H9 (cell line): Measurements from ENCODE around the gene FRAS1. TPM values are rescaled to one million over a fixed set of nuclear protein-coding genes. Genes with fewer than 3 reads are reported as not detected.

Source experiments
- DNase-seq: peaks from one replicate; pipeline ENCODE4 v3.0.0-alpha.2; 2017
- H2AFZ ChIP-seq: one replicate; pipeline ENCODE4 v1.6.1; 2013; ENCODE audit warnings: mild to moderate bottlenecking, low read length, control low read depth, moderate library complexity
- H2AK5ac ChIP-seq: 2 replicates; pipeline ENCODE4 v1.6.1; 2013; ENCODE audit warnings: low read length, control low read depth, mixed read lengths; ENCODE audit not compliant: insufficient read length
- H2BK120ac ChIP-seq: one replicate; pipeline ENCODE4 v1.6.1; 2013; ENCODE audit warnings: low read depth, mild to moderate bottlenecking, low read length, control low read depth, inconsistent platforms; ENCODE audit not compliant: poor library complexity, severe bottlenecking
- H2BK12ac ChIP-seq: 2 replicates; pipeline ENCODE4 v1.6.1; 2013; ENCODE audit warnings: low read length, control low read depth, mixed read lengths, low read depth; ENCODE audit not compliant: insufficient read length
- H2BK15ac ChIP-seq: 2 replicates; pipeline ENCODE4 v1.6.1; 2013; ENCODE audit warnings: low read depth, low read length, control low read depth
- H2BK20ac ChIP-seq: one replicate; pipeline ENCODE4 v1.6.1; 2013; ENCODE audit warnings: low read depth, mild to moderate bottlenecking, low read length, control low read depth, inconsistent platforms; ENCODE audit not compliant: poor library complexity, severe bottlenecking
- H2BK5ac ChIP-seq: 2 replicates; pipeline ENCODE4 v1.6.1; 2013; ENCODE audit warnings: low read length, control low read depth, mixed read lengths; ENCODE audit not compliant: insufficient read length
- H3K14ac ChIP-seq: 2 replicates; pipeline ENCODE4 v1.6.1; 2013; ENCODE audit warnings: low read length, control low read depth; ENCODE audit not compliant: insufficient read depth
- H3K18ac ChIP-seq: 2 replicates; pipeline ENCODE4 v1.6.1; 2013; ENCODE audit warnings: low read depth, mild to moderate bottlenecking, mixed read lengths, low read length, control low read depth; ENCODE audit not compliant: insufficient read length
- H3K23ac ChIP-seq: 2 replicates; pipeline ENCODE4 v1.6.1; 2013; ENCODE audit warnings: low read length, control low read depth, mixed read lengths, low read depth; ENCODE audit not compliant: insufficient read length
- H3K23me2 ChIP-seq: 2 replicates; pipeline ENCODE4 v1.6.1; 2013; ENCODE audit warnings: low read depth, mild to moderate bottlenecking, mixed read lengths, low read length, control low read depth; ENCODE audit not compliant: insufficient read length, poor library complexity, severe bottlenecking
- H3K27ac ChIP-seq: 2 replicates; pipeline ENCODE4 v1.5.1; 2013; ENCODE audit warnings: low read length, control low read depth, mixed read lengths, low read depth; ENCODE audit not compliant: insufficient read length
- H3K27me3 ChIP-seq: 2 replicates; pipeline ENCODE4 v1.6.1; 2013; ENCODE audit warnings: low read length, control low read depth, inconsistent platforms; ENCODE audit not compliant: insufficient read depth
- H3K4ac ChIP-seq: 2 replicates; pipeline ENCODE4 v1.6.1; 2013; ENCODE audit warnings: low read depth, mild to moderate bottlenecking, control low read depth, inconsistent platforms, low read length, moderate library complexity
- H3K4me1 ChIP-seq: 2 replicates; pipeline ENCODE4 v1.6.1; 2013; ENCODE audit warnings: low read length, control low read depth, inconsistent platforms; ENCODE audit not compliant: insufficient read depth
- H3K4me2 ChIP-seq: 2 replicates; pipeline ENCODE4 v1.6.1; 2013; ENCODE audit warnings: low read length, control low read depth, mixed read lengths; ENCODE audit not compliant: insufficient read length, insufficient read depth
- H3K56ac ChIP-seq: 2 replicates; pipeline ENCODE4 v1.6.1; 2013; ENCODE audit warnings: low read depth, mild to moderate bottlenecking, mixed read lengths, low read length, control low read depth; ENCODE audit not compliant: insufficient read length
- H3K79me1 ChIP-seq: 2 replicates; pipeline ENCODE4 v1.6.1; 2013; ENCODE audit warnings: low read depth, mild to moderate bottlenecking, moderate library complexity, low read length, control low read depth, inconsistent platforms; ENCODE audit not compliant: insufficient read depth, poor library complexity, severe bottlenecking
- H3K79me2 ChIP-seq: 2 replicates; pipeline ENCODE4 v1.6.1; 2013; ENCODE audit warnings: low read length, control low read depth, inconsistent platforms; ENCODE audit not compliant: insufficient read depth
- H3K9ac ChIP-seq: 2 replicates; pipeline ENCODE4 v1.6.1; 2013; ENCODE audit warnings: low read length, control low read depth, mixed read lengths; ENCODE audit not compliant: insufficient read length; ENCODE audit errors: extremely low read depth
- H3K9me3 ChIP-seq: one replicate; pipeline ENCODE4 v1.6.1; 2013; ENCODE audit warnings: low read depth, low read length, inconsistent platforms; ENCODE audit not compliant: control insufficient read depth
- H3T11ph ChIP-seq: one replicate; pipeline ENCODE4 v1.6.1; 2013; ENCODE audit warnings: mild to moderate bottlenecking, low read length, control low read depth, inconsistent platforms
- H4K20me1 ChIP-seq: one replicate; pipeline ENCODE4 v1.6.1; 2013; ENCODE audit not compliant: control insufficient read depth, insufficient read length, insufficient read depth
- H4K5ac ChIP-seq: 2 replicates; pipeline ENCODE4 v1.6.1; 2013; ENCODE audit warnings: low read depth, mild to moderate bottlenecking, mixed read lengths, low read length, control low read depth; ENCODE audit not compliant: insufficient read length
- H4K8ac ChIP-seq: replicated peaks from 2 replicates; pipeline ENCODE4 v1.6.1; 2013; ENCODE audit warnings: low read length, control low read depth, mixed read lengths, low read depth; ENCODE audit not compliant: insufficient read length
- H4K91ac ChIP-seq: 2 replicates; pipeline ENCODE4 v1.6.1; 2013; ENCODE audit warnings: low read depth, mild to moderate bottlenecking, moderate library complexity, mixed read lengths, low read length, control low read depth; ENCODE audit not compliant: insufficient read length
- H3K27ac Mint-ChIP-seq, 3 experiments: 2 replicates in 2 of 3; 3 replicates in 1 of 3; pipeline ENCODE4 v1.8.0; 2020 to 2021; ENCODE audit warnings: mixed read lengths in 3 of 3, mild to moderate bottlenecking in 1 of 3, moderate library complexity in 1 of 3
- H3K27me3 Mint-ChIP-seq: 2 replicates; pipeline ENCODE4 v1.8.0; 2021; ENCODE audit warnings: low read depth, mild to moderate bottlenecking, moderate library complexity, mixed read lengths
- H3K36me3 Mint-ChIP-seq, 3 experiments: 2 replicates in 2 of 3; 3 replicates in 1 of 3; pipeline ENCODE4 v1.8.0; 2020 to 2021; ENCODE audit warnings: low read depth in 3 of 3, mixed read lengths in 3 of 3; ENCODE audit not compliant: insufficient read depth in 1 of 3
- H3K4me1 Mint-ChIP-seq, 2 experiments: 2 replicates each; pipeline ENCODE4 v1.8.0; 2020; ENCODE audit warnings: mixed read lengths in 2 of 2
- H3K4me3 Mint-ChIP-seq, 2 experiments: 2 replicates in 1 of 2; 3 replicates in 1 of 2; pipeline ENCODE4 v1.8.0; 2020 to 2021; ENCODE audit warnings: mild to moderate bottlenecking in 2 of 2, mixed read lengths in 2 of 2, moderate library complexity in 1 of 2
- H3K9me3 Mint-ChIP-seq, 2 experiments: 2 replicates in 1 of 2; 3 replicates in 1 of 2; pipeline ENCODE4 v1.8.0; 2020; ENCODE audit warnings: mild to moderate bottlenecking in 2 of 2, mixed read lengths in 2 of 2, moderate library complexity in 1 of 2
- WGBS: extraction: QIAGEN DNeasy Blood & Tissue Kit; methylation state at CpG from one replicate; pipeline ENCODE4 v1.1.7; 2013; ENCODE audit warnings: missing lambda C conversion rate, low lambda C conversion rate, mixed read lengths; ENCODE audit not compliant: insufficient read length; ENCODE audit errors: extremely low coverage; 5-methylcytosine and 5-hydroxymethylcytosine counted together
- total RNA-seq: library from RNA; stranded (reverse); gene quantifications from 2 replicates; pipeline ENCODE4 v1.2.1, GENCODE V29; 2021
- TF ChIP-seq, protein P1 (sequence below): fragments of 200-600 bp; sonication (generic); conservative IDR thresholded peaks from 3 replicates; pipeline ENCODE4 v1.8.0; 2021; ENCODE audit warnings: antibody characterized with exemption, mild to moderate bottlenecking

The FRAS1 gene
- total RNA-seq, 1 experiment from 2014 or later = 58.5 TPM

DNA sequence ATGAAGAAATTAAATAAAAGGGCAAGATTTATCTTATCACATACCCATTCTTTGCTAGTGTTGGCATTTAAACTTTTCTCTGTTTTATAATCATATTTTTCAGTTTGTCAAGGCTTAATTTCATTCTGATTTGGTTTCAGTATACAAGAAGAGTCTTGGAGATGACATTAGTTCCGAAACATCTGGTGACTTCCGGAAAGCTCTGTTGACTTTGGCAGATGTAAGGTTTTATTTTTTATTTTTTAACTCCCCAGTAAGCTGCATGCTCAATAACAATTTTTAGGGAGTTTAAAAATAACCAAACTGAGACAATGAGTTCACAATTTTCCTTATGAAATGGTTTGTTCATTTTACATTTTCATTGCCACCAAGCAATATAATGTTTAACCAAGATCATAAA lies 534.3 kb downstream of the FRAS1 start:
- H3K79me1 ChIP-seq = no peaks in the 10 kb centered on the region
- no peak overlapping the region for H2AK5ac ChIP-seq
- H3T11ph ChIP-seq = no peak overlapping the region
- WGBS = no CpG with 5 or more reads among the region's 2 CpGs
- no peak overlapping the region for H4K91ac ChIP-seq
- H3K9me3 ChIP-seq = no peaks in the 10 kb centered on the region
- no peak overlapping the region for H3K56ac ChIP-seq
- H2BK12ac ChIP-seq = no peak overlapping the region
- H2BK5ac ChIP-seq = no peak overlapping the region
- Mint-ChIP-seq H3K9me3 (peaks cover 0 to 2% of the 10 kb centered on the region in 2 experiments; a peak in 1 of 5 replicates), H3K36me3 (peaks cover 0 to 11% (median 5%) of the 10 kb centered on the region in 3 experiments; a peak in 3 of 7 replicates), H3K4me1 (peaks cover 10 to 11% of the 10 kb centered on the region in 2 experiments), H3K27ac (no peak overlapping the region), H3K4me3 (no peak overlapping the region), H3K27me3 (no peaks in the 10 kb centered on the region)
- H3K14ac ChIP-seq = no peak overlapping the region
- TF ChIP-seq, protein P1, sequence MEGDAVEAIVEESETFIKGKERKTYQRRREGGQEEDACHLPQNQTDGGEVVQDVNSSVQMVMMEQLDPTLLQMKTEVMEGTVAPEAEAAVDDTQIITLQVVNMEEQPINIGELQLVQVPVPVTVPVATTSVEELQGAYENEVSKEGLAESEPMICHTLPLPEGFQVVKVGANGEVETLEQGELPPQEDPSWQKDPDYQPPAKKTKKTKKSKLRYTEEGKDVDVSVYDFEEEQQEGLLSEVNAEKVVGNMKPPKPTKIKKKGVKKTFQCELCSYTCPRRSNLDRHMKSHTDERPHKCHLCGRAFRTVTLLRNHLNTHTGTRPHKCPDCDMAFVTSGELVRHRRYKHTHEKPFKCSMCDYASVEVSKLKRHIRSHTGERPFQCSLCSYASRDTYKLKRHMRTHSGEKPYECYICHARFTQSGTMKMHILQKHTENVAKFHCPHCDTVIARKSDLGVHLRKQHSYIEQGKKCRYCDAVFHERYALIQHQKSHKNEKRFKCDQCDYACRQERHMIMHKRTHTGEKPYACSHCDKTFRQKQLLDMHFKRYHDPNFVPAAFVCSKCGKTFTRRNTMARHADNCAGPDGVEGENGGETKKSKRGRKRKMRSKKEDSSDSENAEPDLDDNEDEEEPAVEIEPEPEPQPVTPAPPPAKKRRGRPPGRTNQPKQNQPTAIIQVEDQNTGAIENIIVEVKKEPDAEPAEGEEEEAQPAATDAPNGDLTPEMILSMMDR = no peak
- H2BK15ac ChIP-seq = no peak overlapping the region
- H2BK20ac ChIP-seq = no peak overlapping the region
- H3K23ac ChIP-seq = no peak overlapping the region
- H3K27ac ChIP-seq = no peak overlapping the region
- H3K27me3 ChIP-seq = no peaks in the 10 kb centered on the region
- H3K79me2 ChIP-seq = no peaks in the 10 kb centered on the region
- no peak overlapping the region for H2BK120ac ChIP-seq
- no peaks in the 10 kb centered on the region for H3K23me2 ChIP-seq
- H2AFZ ChIP-seq = no peak overlapping the region
- H4K8ac ChIP-seq = no peak overlapping the region
- no peaks in the 10 kb centered on the region for H3K4me1 ChIP-seq
- H3K4me2 ChIP-seq = no peak overlapping the region
- H4K5ac ChIP-seq = no peak overlapping the region
- DNase-seq = no peak
- no peaks in the 10 kb centered on the region for H4K20me1 ChIP-seq
- no peak overlapping the region for H3K9ac ChIP-seq
- H3K18ac ChIP-seq = no peak overlapping the region
- no peak overlapping the region for H3K4ac ChIP-seq
